ENCODE measurements around the gene IGDCC3. TPM values are rescaled to one million over a fixed set of nuclear protein-coding genes. Genes with fewer than 3 reads are reported as not detected.

Gene IGDCC3
- total RNA-seq, 2 donors from 2014 or later: 0.09 TPM; not detected in 1

DNA sequence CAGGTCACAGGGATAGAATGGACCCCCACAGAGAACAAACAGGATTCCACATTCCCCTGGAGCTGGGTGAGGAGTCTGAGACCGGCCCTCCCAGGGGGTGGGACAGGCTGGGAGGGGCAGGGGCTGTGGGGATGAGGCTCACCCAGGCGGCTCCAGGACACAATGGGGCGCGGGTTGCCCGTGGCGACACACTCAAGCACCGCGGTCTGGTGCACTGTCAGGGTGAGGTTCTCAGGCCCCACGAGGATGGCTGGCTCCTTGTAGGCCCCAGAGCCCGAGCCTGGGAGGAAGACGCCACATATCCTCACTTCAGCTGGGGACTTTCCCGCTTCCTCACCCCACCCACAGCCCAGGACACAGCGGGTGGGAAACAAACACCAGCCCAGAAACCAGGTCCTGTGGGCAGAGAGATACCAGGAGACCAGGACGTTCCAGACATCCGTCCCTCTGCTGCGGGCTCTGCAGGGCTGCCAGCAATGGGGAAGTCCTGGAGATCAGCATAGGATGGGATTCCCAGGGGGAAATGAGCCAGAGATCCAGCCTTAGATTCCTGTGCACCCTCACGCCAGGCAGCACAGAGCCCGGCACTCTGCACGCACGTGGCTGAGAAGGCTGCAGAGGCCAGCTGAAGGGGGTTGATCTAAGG is 43.1 kb downstream of the IGDCC3 start:
- DNase-seq (no peak), ATAC-seq (no peak)
- intact Hi-C loops (cut with DNase I): no loop called here

DNA sequence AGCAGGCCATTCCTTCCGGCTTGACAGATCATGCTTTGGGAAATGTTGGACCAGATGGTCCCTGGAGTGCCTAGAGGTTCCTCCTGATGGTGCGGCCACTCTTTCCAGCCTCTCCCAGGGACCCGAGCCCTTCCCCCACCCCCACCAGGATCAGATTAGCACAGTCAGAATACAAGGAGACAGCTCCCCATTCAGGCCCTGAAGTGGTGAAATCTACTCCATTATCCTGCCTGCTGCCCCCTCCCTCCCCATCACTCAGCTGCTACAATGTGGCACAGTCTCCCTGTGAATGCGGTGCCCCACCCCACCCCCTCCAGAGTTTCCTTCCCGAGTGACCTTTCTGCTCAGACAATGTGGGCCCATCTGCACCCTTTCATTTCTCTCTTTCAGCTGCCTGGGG is 43.9 kb downstream of the IGDCC3 start:
- DNase-seq (no peak), ATAC-seq (no peak)
- intact Hi-C loops (cut with DNase I): no loop called here

DNA sequence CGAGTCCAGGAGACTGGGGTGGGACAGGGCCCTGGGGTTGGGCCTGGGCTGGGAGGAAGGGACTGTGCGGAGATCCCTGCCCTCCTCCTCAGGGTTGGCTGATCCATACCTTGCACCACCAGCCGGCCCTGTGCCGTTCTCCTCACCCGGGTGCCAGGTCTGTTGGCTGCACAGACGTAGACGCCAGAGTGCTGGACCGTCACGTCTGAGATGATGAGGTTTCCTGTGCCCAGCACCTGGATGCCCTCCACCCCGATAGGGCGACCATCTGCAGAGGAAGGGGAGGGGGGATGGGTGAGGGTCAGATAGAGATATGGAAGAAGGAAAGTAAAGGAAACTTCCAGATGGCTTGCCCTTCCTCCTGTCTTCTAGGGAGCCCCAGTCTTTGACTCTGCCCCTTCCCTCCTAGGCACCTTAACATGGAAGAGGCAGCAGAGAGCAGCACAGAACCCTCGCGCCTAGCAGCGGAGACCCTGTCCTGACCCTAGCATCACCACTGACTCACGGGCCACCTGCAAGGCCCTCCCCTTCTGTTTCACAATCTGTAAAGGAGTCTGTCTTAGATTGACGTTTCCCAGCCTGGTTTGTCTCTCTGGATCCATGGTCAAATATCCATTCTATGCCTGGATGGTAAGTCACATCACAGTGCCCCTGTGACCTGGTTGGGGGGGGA is 44.5 kb downstream of the IGDCC3 start:
- intact Hi-C loops (cut with DNase I): no loop called here
- DNase-seq (no peak), ATAC-seq (no peak)

DNA sequence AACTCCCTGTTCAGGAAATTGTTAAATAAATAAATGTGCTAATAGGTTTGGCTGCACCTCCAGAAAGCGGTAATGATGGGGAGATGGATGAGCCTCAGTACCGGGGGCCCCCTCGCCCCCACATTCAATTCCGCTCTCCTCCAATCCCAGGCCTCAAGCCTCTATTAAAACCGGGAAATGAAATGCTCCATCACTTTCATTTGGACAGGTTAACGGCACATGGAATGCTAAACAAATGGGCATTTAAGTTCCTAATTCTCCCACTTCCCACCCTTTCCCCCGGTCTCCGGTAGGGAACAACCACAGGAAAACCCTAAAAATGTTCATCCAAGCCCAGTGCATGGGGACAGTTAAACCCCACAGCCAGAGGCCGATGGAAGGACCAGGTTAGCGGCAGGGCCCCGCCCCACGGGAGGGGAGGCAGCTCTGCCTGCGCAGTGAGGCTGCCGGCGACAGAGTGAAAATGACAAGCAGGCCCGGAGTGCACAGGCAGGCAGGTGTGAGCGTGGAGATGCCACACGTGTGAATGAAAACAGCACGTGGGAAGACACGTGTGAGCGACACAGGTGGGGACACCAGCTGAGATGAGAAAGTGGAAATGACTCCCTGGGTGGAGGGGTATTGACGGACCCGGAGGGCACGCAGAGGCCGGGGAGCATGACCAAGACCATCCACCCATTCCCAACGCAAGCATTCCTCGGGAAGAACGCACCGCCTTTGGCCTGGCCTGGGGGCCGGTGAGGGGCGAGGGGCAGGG is 45.2 kb downstream of the IGDCC3 start:
- intact Hi-C loops (cut with DNase I): no loop called here
- DNase-seq (no peak), ATAC-seq (no peak)

DNA sequence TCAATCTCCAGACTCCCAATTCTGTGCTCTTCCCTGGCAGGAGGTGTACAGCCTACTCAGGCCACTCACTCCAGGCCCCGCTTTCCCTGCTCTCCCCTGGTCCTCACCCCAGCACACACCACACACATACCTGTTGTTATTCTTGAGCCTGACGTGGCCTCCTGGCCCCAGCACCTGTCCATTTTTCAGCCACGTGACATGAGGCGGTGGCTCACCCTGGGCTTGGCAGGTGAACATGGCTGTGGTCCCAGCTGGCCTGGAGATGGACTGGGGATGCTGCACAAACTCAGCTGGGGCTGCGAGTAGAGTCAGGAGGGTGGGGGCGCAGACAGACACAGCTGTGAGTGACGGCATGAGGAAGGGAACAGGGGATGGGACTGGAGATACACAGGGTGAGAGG is 46.0 kb downstream of the IGDCC3 start:
- no peak for DNase-seq
- no peak for ATAC-seq
- intact Hi-C loops (cut with DNase I): no loop called here

DNA sequence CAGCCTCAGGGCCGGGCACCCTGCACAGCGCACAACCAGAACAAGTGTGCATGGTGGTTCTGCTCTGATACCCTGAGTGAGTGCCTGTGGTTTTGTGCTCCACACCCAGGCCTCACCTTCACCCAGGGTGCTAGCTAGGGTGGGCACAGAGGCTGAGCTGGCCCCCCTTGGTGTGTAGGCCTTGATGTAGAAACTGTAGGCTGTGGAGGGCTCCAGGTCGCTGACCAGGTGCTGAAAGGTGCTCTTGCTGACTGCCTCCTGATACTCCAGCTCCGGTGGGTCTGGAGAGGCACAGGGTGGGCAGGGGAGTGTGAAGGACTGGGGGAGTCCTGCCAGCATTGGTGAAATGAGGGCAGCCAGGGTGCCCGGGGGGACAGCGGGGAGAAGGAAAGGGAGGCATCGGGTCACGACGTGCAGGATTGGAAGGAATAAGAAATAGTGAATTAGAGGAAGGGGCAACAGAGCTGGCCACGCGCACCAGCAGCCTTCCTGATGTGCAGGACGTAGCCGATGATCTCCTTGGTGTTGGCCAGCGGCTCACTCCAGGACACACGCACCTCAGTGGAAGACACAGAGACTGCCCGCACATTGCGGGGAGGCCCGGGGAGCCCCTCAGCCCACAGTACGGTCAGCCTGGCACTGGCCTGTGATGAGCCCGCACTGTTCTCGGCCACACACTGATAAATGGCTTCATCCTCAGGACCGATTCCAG is 46.7 kb downstream of the IGDCC3 start:
- DNase-seq (no peak), ATAC-seq (no peak)
- intact Hi-C loops (cut with DNase I): no loop called here

DNA sequence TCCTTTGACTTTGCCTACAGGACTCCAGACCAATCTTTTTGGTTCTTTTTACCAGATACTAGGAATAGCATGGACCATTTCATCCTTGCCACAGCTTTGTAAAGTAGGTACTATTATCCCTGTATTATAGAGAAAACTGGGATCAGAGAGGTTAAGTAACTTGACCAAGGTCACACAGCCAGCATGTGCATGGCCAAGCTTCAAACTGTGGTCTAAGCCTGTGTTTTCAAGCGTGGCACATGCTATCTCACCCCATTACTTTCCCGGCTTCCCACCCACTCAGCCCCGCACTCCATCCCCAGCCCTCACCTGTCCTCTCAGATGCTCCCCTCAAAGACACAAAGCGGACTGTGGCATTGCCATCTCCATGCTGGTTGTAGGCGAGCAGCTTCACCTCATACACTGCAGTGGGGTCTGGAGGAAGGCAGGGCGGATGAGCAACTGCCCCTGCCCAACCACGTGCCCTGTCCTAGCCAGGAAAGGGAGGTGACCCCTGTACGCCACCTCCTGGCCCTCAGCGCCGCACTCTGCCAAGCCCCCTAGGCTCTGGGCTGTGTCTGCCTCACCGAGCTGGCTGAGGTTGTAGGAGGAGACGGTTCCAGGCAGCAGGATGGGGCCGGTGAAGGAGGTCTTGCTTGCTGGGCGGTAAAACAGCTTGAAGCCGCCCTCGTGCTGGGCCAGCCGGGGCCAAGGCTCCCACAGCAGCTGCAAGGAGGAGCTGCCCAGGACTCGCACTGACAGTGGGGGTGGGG is 47.6 kb downstream of the IGDCC3 start:
- DNase-seq: no peak
- no peak for ATAC-seq
- intact Hi-C loops (cut with DNase I): no loop called here

DNA sequence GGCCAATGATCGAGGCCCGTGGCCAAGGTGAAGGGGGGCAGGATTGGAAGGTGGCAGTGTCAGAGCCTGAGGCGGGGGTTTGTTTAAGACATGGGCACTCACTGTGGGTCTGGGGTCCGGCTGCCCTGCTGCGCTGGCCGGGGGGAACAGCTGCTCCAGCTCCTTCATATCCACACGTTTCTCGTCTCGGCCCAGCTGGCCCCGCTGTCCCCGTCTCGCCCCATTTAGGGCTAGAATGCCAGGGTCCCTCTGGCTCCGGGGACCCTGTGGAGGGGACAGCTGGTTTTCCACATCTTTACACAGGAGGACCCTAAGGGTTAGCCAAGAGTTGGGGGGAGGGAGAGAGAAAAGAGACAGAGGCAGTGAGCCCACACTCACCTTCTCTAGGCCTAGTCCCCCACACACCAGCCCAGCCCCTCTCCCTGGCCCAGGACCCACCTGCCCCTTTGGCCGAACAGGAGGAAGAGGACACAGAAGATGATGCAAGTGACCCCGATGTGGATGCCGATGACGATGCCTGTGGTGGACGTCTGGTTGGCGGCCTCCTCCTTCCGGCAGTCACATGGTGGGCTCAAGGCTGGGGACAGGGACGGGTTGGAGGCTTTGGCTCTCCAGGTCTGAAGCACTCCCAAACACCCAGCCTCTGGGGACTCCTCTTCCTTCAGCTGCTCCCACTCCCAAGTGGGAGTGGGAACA is 48.4 kb downstream of the IGDCC3 start:
- DNase-seq: no peak
- ATAC-seq: no peak
- intact Hi-C loops (cut with DNase I): no loop called here

DNA sequence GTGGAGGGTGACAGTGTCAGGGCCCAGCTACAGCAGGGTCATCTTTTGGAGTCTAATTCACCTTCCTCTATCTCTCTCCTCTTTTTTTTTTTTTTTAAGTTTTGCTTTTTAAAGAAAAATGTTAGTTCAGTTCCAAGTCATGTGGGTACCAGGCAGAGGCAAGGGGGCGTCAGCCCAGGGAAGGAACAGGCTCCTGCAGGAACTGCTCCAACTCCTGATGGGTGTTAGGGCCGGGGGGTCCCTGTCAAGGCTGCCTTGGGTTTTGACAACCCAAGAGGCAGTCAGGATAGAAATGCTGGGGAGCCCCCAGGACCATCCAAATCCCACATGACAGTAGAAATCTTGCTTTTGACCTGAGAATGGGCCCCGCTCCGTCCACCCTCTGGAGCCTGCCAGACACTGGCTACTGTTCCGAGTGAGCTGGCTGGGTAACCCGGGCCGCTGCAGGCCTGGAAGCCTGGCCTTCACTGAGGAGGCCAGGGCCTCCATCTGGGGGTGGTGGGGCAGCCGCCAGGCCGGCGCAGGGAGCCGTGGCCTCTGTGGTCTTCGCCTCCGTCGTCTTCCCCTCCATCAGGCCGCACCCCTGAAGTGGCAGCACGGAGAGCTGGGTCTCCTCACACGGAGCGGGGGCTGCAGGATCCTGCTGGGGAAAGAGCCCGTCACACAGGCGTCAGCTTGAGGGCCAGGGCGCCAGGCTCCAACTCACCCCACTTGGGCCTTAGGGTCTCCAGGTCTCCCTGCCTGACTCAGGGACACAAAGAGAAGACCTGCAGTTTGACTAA is 49.1 kb downstream of the IGDCC3 start:
- DNase-seq (no peak), ATAC-seq (no peak)
- intact Hi-C loops (cut with DNase I): no loop called here

DNA sequence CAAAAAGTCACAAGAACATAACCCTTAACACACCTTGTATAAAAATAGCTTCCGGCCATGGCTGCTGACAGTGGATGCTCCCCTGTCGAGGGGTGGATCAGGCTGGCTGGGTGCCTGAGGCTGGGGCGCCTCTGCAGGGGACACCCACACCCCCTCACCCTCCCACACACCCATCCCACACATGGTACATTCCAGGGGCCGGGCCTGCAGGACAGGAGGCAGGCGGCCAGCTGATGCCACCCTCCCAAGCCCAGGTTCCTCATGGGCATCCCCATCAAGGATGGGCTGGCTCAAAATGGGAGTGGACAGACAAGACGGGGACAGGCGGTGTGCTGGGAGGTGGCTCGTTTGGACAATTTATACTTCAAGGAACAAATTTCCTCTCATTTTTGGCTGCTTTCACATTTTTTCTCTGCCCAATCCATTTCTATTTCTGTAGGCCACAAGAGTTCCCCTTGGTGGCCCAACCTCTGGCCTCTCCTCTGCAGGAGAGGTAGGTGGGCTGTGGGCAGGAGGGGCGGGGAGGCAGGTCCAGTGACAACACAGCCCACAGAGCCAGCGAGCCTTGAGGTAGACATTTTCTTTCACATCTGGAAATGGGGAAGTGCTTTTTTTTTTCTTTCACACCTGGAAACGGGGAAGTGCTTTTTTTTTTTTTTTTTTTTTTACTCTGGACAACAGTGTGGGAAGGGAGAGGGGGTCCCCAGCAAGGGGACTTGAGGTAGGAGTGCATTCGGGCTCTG is 50.0 kb downstream of the IGDCC3 start:
- DNase-seq (no peak), ATAC-seq (no peak)
- intact Hi-C loops (cut with DNase I): loop anchor here in 1 of 2 donors (2.0 kb wide), 1 partner anchor 51 kb away; the partner anchor contains the start of gene IGDCC3

DNA sequence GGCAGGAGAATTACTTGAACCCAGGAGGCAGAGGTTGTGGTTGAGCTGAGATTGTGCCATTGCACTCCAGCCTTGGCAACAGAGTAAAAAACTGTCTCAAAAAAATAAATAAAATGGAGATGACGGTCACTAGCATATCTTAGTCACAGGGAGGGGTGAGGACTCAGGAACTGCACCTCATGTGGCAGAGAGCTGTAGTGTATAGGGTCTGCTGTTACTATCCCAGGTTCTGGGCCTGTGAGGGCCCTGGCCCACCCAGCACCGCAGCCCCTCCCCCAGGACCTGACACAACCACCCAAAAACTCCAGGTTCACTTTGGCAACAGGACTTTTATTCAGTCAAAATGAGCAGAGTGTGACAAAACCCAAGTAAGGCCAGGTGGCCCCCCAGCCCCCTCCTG is 51.0 kb downstream of the IGDCC3 start:
- intact Hi-C loops (cut with DNase I): loop anchor here in 1 of 2 donors (2.0 kb wide), 1 partner anchor 52 kb away; the partner anchor contains the start of gene IGDCC3
- no peak for ATAC-seq
- DNase-seq: no peak

DNA sequence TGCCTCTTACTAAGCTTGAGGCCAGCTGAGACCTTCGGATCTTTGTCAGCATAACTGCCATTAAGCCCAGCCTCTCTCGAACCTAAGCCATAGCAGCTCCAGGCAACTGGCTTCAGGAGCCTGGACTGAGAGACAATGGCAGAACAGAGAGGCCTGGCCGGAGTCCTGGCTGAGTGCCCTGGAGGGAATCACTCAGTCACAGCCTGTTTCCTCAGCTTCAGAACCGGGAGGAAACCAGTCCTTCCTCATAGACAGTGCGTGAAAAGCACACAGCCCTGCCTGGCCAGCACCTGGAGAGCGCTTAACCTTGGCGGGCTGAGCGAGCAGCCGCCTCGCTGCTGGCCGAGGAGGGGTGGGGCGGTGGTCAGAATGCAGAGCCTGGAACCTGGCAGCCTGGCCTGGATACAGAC is 51.7 kb downstream of the IGDCC3 start:
- intact Hi-C loops (cut with DNase I): loop anchor here in 1 of 2 donors (2.0 kb wide), 1 partner anchor 53 kb away; the partner anchor contains the start of gene IGDCC3
- peak; percentile 41 to 65 for ATAC-seq
- peak; percentile 57 for DNase-seq

DNA sequence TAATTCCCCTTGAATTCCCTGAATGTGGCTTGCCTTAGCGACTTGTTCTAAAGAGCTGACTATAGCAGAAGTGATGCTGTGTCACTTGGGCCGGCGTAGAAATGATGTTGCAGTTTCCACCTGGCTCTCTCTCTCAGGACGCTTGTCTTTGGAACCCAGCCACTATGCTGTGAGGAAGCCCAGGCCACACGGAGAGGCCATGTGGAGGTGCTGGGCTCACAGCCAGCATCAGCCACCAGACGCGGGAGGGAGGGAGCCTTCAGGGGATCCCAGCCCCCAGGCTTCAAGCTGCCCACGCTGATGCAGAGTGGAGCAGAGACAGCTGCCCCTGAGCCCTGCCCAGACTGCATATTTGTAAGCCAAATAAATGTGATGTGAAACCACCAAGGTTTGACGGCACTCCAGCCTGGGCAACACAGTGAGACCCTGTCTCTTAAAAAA is 54.7 kb downstream of the IGDCC3 start:
- no peak for DNase-seq
- intact Hi-C loops (cut with DNase I): no loop called here
- peak; percentile 28 to 49 for ATAC-seq

DNA sequence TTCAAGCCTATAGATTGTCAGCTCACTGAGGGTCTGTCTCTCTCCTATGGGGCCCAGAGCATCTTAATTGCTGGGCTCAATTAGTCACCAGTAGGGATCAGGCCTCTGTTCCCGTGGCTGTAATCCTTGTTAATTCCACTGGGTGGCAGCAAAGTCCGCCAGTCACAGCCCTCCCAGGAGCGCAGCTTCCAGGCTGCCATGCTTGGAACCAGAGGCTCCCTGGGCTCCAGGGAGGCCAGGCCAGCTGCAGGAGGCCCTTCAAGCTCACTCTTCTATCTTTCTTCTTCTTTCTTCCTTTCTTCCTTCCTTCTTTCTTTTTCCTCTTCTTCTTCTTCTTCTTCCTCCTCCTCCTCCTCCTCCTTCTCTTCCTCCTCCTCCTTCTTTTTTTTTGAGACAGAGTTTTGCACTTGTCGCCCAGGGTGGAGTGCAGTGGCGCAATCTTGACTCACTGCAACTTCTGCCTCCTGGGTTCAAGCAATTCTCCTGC is 58.9 kb downstream of the IGDCC3 start:
- DNase-seq (peak; percentile 77), ATAC-seq (peak; percentile 96 to 97)
- intact Hi-C loops (cut with DNase I): loop anchor here (1.0 to 2.0 kb wide), 2 partner anchors 66 kb away; no protein-coding TSS in a partner anchor

DNA sequence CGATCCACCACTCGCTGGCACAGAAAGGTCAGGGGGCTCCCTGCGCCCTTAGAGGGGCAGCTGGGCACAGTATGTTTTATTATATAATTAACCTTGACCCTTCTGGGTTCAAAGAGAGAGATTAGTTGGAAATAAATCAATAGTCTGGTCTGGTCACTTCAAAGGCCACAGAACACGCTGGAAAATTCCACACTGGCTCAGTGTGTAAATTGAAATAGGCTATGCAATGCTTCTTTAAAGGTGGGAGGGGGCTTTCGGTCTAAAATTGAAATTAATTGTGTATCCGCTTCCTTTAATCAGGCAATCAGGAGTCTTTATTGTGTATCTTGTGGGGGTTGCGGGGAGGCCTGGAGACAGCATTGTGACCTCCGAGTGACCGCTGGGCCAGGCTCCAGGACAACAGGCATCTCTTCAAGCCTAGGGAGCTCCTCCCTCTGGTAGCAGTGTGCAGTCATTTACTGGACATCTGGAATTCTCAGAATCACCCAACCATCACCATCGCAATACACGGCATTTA is 65.3 kb downstream of the IGDCC3 start:
- ATAC-seq: peak; percentile 59 to 62
- DNase-seq: no peak
- intact Hi-C loops (cut with DNase I): no loop called here

DNA sequence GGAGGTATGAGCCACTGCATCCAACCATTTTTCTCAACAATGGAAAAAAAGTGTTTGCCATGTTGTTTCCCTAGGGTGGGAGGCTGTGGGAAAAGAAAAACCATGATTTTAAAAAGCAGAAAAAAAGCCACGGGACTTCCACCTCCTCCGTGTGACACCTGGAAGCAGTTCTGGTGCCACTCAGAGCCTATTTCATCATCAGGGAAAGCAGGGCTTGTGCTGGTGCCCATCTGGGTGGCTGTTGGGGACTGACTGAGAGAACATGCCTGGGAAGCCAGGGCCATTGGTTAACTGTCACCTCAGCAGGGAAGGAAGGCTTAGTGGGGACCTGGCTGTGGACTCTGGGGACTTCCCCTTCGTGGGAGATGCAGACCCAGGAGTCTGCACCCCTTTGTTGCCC is 66.0 kb downstream of the IGDCC3 start:
- no peak for ATAC-seq
- intact Hi-C loops (cut with DNase I): no loop called here
- no peak for DNase-seq
